Neural cell (in vitro differentiated cells): ENCODE results near the gene TTC21B. TPM values are rescaled to one million over a fixed set of nuclear protein-coding genes. Genes with fewer than 3 reads are reported as not detected.

Source experiments
- H2AFZ ChIP-seq: fragments of 200-600, 300-800 bp; sonication (generic), shearing (Covaris generic); 2 replicates; pipeline ENCODE4 v1.6.0; 2014; ENCODE audit warnings: low read depth, mild to moderate bottlenecking, antibody characterized with exemption, low read length, moderate library complexity
- H3F3A ChIP-seq: fragments of 200-600 bp; shearing (Covaris generic); 2 replicates; pipeline ENCODE4 v1.6.1; 2016; ENCODE audit warnings: mild to moderate bottlenecking, moderate library complexity, mixed read lengths, antibody characterized with exemption, low read length; ENCODE audit not compliant: insufficient read depth, poor library complexity, severe bottlenecking
- H3K27ac ChIP-seq: fragments of 200-600, 300-800 bp; sonication (generic), shearing (Covaris generic); 2 replicates; pipeline ENCODE4 v1.5.1; 2014; ENCODE audit warnings: mild to moderate bottlenecking, low read length, moderate library complexity
- H3K27me3 ChIP-seq: fragments of 300-800, 200-600 bp; sonication (generic), shearing (Covaris generic); 2 replicates; pipeline ENCODE4 v1.6.0; 2014; ENCODE audit warnings: mild to moderate bottlenecking, low read depth, low read length, moderate library complexity; ENCODE audit not compliant: insufficient read depth
- H3K36me3 ChIP-seq: fragments of 300-800, 200-600 bp; sonication (generic), shearing (Covaris generic); 2 replicates; pipeline ENCODE4 v1.5.1; 2014; ENCODE audit warnings: mild to moderate bottlenecking, antibody characterized with exemption, low read length, moderate library complexity; ENCODE audit not compliant: insufficient read depth
- H3K4me2 ChIP-seq: fragments of 300-800, 200-600 bp; sonication (generic), shearing (Covaris generic); 2 replicates; pipeline ENCODE4 v1.6.0; 2014; ENCODE audit warnings: mild to moderate bottlenecking, low read length
- H3K4me3 ChIP-seq: fragments of 300-800, 200-600 bp; sonication (generic), shearing (Covaris generic); 2 replicates; pipeline ENCODE4 v1.5.1; 2014; ENCODE audit warnings: mild to moderate bottlenecking, low read length, moderate library complexity
- H3K79me2 ChIP-seq: fragments of 200-600 bp; shearing (Covaris generic); replicated peaks from 2 replicates; pipeline ENCODE4 v1.6.0; 2014; ENCODE audit warnings: mild to moderate bottlenecking, low read length, moderate library complexity; ENCODE audit not compliant: insufficient read depth
- H3K9ac ChIP-seq: fragments of 300-800, 200-600 bp; sonication (generic), shearing (Covaris generic); 2 replicates; pipeline ENCODE4 v1.6.1; 2016; ENCODE audit warnings: mild to moderate bottlenecking, low read length, mixed read lengths
- H3K9me2 ChIP-seq: fragments of 200-600 bp; shearing (Covaris generic); 2 replicates; pipeline ENCODE4 v1.6.1; 2016; ENCODE audit warnings: mild to moderate bottlenecking, low read length, mixed read lengths; ENCODE audit not compliant: insufficient read depth
- H3K9me3 ChIP-seq: fragments of 200-600, 300-800 bp; sonication (generic), shearing (Covaris generic); 2 replicates; pipeline ENCODE4 v1.6.1; 2016; ENCODE audit warnings: mild to moderate bottlenecking, mixed run types, low read length, moderate library complexity, mixed read lengths
- H4K20me1 ChIP-seq: fragments of 200-600 bp; shearing (Covaris generic); 2 replicates; pipeline ENCODE4 v1.6.1; 2016; ENCODE audit warnings: mild to moderate bottlenecking, mixed run types; ENCODE audit not compliant: insufficient read depth
- CTCF ChIP-seq: fragments of 450-650 bp; IDR thresholded peaks from 2 replicates; pipeline ENCODE4 v1.5.1; 2014; ENCODE audit warnings: antibody characterized with exemption, mild to moderate bottlenecking, moderate library complexity; ENCODE audit not compliant: poor library complexity, severe bottlenecking
- EP300 ChIP-seq: fragments of 450-650 bp; conservative IDR thresholded peaks from 2 replicates; pipeline ENCODE4 v1.6.1; 2014; ENCODE audit warnings: antibody characterized with exemption, mild to moderate bottlenecking, moderate library complexity; ENCODE audit not compliant: poor library complexity, severe bottlenecking
- EZH2 ChIP-seq: fragments of 200-600, 300-800 bp; shearing (Covaris generic), sonication (generic); IDR thresholded peaks from 2 replicates; pipeline ENCODE4 v1.6.1; 2014; ENCODE audit warnings: antibody characterized with exemption, low read length, borderline replicate concordance, mild to moderate bottlenecking; ENCODE audit not compliant: insufficient read depth, poor library complexity, severe bottlenecking
- MXI1 ChIP-seq: fragments of 450-650 bp; conservative IDR thresholded peaks from 2 replicates; pipeline ENCODE4 v1.6.1; 2014; ENCODE audit warnings: antibody characterized with exemption, mild to moderate bottlenecking; ENCODE audit not compliant: poor library complexity, severe bottlenecking
- POLR2AphosphoS5 ChIP-seq: IDR thresholded peaks from 2 replicates; pipeline ENCODE4 v1.6.1; 2012
- RAD21 ChIP-seq: fragments of 450-650 bp; conservative IDR thresholded peaks from 2 replicates; pipeline ENCODE4 v1.6.1; 2014; ENCODE audit warnings: antibody characterized with exemption, mild to moderate bottlenecking, moderate library complexity
- SMC3 ChIP-seq: fragments of 450-650 bp; conservative IDR thresholded peaks from 2 replicates; pipeline ENCODE4 v1.6.1; 2014; ENCODE audit warnings: antibody characterized with exemption, mild to moderate bottlenecking, moderate library complexity; ENCODE audit not compliant: poor library complexity
- TAF1 ChIP-seq: IDR thresholded peaks from 2 replicates; pipeline ENCODE4 v1.6.1; 2012; ENCODE audit warnings: low read depth
- polyA plus RNA-seq: library from polyadenylated mRNA; depleted of rRNA; stranded (reverse); fragments of >200 nt; gene quantifications from 2 replicates; pipeline ENCODE4 v1.2.3, GENCODE V29; 2014
- TF ChIP-seq, protein P1 (sequence below): IDR thresholded peaks from 2 replicates; pipeline ENCODE4 v1.6.1; 2012; ENCODE audit warnings: borderline replicate concordance

The TTC21B gene
- polyA plus RNA-seq, 1 donor from 2014 or later: 31.1 TPM

DNA sequence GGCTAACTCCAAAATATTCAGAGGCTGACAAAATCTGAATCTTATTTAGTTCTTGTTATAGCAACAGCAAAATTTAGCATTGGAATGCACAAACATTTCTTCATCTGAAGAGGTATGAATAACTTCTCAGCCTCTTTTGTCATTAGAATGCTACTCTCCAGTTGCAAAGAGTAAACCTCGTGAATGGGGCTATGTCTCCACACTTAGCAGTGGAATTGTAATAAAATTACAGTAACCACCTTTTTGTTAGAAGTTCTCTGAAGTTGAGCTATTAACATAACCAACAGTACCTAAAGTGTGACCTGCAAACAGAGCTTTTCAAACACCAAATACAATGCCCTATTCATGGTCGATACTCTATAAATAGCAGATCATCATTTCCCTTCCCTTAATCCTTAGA, 109.4 kb downstream of the TTC21B start:
- Histone ChIP-seq H3K27ac (no peak overlapping the region), H3K9me3 (no peaks in the 10 kb centered on the region)

DNA sequence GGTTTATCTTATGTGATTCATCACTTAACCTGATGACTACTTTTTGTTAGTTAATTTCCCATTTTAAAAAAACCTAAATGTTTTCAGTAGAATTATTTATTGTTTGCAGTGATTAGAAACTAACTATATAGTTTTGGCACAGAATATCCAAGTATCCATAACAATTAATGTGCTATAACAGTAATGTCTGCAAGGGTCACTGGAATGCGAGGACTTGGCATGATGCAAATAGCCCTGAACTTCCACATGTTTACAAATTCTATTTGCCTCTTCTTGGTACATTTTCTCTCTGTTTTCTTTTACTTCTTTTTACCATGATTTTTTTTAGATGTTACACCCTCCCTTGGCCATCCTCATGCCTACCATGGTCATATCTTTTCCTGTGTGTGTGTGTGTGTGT, 110.2 kb downstream of the TTC21B start:
- no peaks in the 10 kb centered on the region for H3K27me3 ChIP-seq
- H3K27ac ChIP-seq: no peak overlapping the region
- no peaks in the 10 kb centered on the region for H3F3A ChIP-seq
- H3K79me2 ChIP-seq: no peaks in the 10 kb centered on the region
- no peaks in the 10 kb centered on the region for H4K20me1 ChIP-seq
- no peaks in the 10 kb centered on the region for H3K9me2 ChIP-seq
- no peak overlapping the region for H3K4me3 ChIP-seq
- H3K4me2 ChIP-seq: no peak overlapping the region
- TF ChIP-seq EZH2 (no peak), TAF1 (no peak), SMC3 (no peak)
- H2AFZ ChIP-seq: no peak overlapping the region
- H3K9ac ChIP-seq: no peak overlapping the region
- no peaks in the 10 kb centered on the region for H3K36me3 ChIP-seq
- no peaks in the 10 kb centered on the region for H3K9me3 ChIP-seq

More for the DNA sequence above, 109.4 kb downstream of the TTC21B start:
- TF ChIP-seq TAF1 (no peak), SMC3 (no peak), EZH2 (no peak), CTCF (no peak), MXI1 (no peak), EP300 (no peak), POLR2AphosphoS5 (no peak), RAD21 (no peak)
- TF ChIP-seq, protein P1, sequence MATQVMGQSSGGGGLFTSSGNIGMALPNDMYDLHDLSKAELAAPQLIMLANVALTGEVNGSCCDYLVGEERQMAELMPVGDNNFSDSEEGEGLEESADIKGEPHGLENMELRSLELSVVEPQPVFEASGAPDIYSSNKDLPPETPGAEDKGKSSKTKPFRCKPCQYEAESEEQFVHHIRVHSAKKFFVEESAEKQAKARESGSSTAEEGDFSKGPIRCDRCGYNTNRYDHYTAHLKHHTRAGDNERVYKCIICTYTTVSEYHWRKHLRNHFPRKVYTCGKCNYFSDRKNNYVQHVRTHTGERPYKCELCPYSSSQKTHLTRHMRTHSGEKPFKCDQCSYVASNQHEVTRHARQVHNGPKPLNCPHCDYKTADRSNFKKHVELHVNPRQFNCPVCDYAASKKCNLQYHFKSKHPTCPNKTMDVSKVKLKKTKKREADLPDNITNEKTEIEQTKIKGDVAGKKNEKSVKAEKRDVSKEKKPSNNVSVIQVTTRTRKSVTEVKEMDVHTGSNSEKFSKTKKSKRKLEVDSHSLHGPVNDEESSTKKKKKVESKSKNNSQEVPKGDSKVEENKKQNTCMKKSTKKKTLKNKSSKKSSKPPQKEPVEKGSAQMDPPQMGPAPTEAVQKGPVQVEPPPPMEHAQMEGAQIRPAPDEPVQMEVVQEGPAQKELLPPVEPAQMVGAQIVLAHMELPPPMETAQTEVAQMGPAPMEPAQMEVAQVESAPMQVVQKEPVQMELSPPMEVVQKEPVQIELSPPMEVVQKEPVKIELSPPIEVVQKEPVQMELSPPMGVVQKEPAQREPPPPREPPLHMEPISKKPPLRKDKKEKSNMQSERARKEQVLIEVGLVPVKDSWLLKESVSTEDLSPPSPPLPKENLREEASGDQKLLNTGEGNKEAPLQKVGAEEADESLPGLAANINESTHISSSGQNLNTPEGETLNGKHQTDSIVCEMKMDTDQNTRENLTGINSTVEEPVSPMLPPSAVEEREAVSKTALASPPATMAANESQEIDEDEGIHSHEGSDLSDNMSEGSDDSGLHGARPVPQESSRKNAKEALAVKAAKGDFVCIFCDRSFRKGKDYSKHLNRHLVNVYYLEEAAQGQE: no peak
- Histone ChIP-seq H4K20me1 (no peaks in the 10 kb centered on the region), H3K4me2 (no peak overlapping the region), H3F3A (no peaks in the 10 kb centered on the region), H3K9ac (no peak overlapping the region), H2AFZ (no peak overlapping the region), H3K79me2 (no peaks in the 10 kb centered on the region), H3K27me3 (no peaks in the 10 kb centered on the region), H3K9me2 (no peaks in the 10 kb centered on the region), H3K4me3 (no peak overlapping the region), H3K36me3 (no peaks in the 10 kb centered on the region)
